Measurements from ENCODE around the gene NRCAM. TPM values are rescaled to one million over a fixed set of nuclear protein-coding genes. Genes with fewer than 3 reads are reported as not detected.
A peak's percentile ranks its signal among the peaks of the same experiment; 100 is the strongest.

The NRCAM gene
- polyA plus RNA-seq, 2 of the 4 experiments (the other 2 are of a cell fraction) = 129 to 210 TPM

- no peak overlapping the region for H3K4me2 ChIP-seq
- no peaks in the 10 kb centered on the region for H3K9me3 ChIP-seq
- DNase-seq (ENCODE audit: low read depth in 1 of 2, low spot score in 1 of 2) (no peak), ATAC-seq (peak in 1 of 2 experiments; percentile 38; a peak in 3 of 6 replicates), FAIRE-seq (no peak)
- ChIA-PET CTCF (interaction anchor here (1.2 to 1.6 kb wide), 3 partner anchors 8 to 56 kb away, joined by 3 read pairs; no protein-coding TSS in a partner anchor), POLR2A (no interaction called here)
- no peak overlapping the region for H3K4me3 ChIP-seq
- TF ChIP-seq MAZ (IDR thresholded peaks at IDR 0.05; ENCODE audit: borderline replicate concordance, low read depth, low read length) = no peak
- no peak for TF ChIP-seq E2F6 (IDR thresholded peaks at IDR 0.05; ENCODE audit: borderline replicate concordance, low read depth)
- no peak for TF ChIP-seq PBX3 (IDR thresholded peaks at IDR 0.05)
- no peak for TF ChIP-seq TP53 (CRISPR knock-in tag; IDR thresholded peaks at IDR 0.05)
- TF ChIP-seq CBX2 (IDR thresholded peaks at IDR 0.05; ENCODE audit: borderline replicate concordance, low read depth) = no peak
- TF ChIP-seq RCOR1 (IDR thresholded peaks at IDR 0.05; ENCODE audit: low read depth, low read length) = no peak
- no peak for TF ChIP-seq EP300 (IDR thresholded peaks at IDR 0.05)
- TF ChIP-seq CTCF (IDR thresholded peaks at IDR 0.05) = no peak
- TF ChIP-seq HES2 (IDR thresholded peaks at IDR 0.05) = no peak
- no peak for TF ChIP-seq CEBPB (IDR thresholded peaks at IDR 0.05)
- TF ChIP-seq RAD21 (conservative IDR thresholded peaks at IDR 0.05 in 1 of 2, IDR thresholded peaks at IDR 0.05 in 1 of 2) = no peak
- no peak for TF ChIP-seq ESRRA (IDR thresholded peaks at IDR 0.05; ENCODE audit: borderline replicate concordance, low read length)
- TF ChIP-seq ZFP36 (IDR thresholded peaks at IDR 0.05; ENCODE audit: borderline replicate concordance, partially characterized antibody) = no peak
- TF ChIP-seq HOXB13 (CRISPR knock-in tag; IDR thresholded peaks at IDR 0.05; ENCODE audit: low read depth) = no peak
- no peak for TF ChIP-seq HMGXB4 (CRISPR knock-in tag; IDR thresholded peaks at IDR 0.05; ENCODE audit: borderline replicate concordance)
- no peak for TF ChIP-seq ZSCAN20 (CRISPR knock-in tag; IDR thresholded peaks at IDR 0.05)
- TF ChIP-seq RNF2 (IDR thresholded peaks at IDR 0.05; ENCODE audit: borderline replicate concordance, low read depth) = no peak
- peak overlapping the region; percentile 44 to 70; a peak in 4 of 6 replicates for H3K27ac ChIP-seq
- peaks cover 40% of the 10 kb centered on the region for H3K4me1 ChIP-seq
- WGBS (ENCODE audit: missing lambda C conversion rate) = 82% methylated on average over 5 of the region's 5 CpGs
These were observed 252.7 kb downstream of the NRCAM start for GRCh38 chr7:108203537-108203936.

- H3K27ac ChIP-seq = peak overlapping the region; percentile 44 to 70; a peak in 4 of 6 replicates
- no peak for FAIRE-seq
- H3K4me1 ChIP-seq = peaks cover 40% of the 10 kb centered on the region
- DNase-seq (ENCODE audit: low read depth in 1 of 2, low spot score in 1 of 2) = no peak
- ATAC-seq = peak in 1 of 2 experiments; percentile 10; a peak in 2 of 6 replicates
- peak overlapping the region; percentile 9; the same call in 1 of the 3 replicates for H3K4me2 ChIP-seq
- ChIA-PET POLR2A (no interaction called here), CTCF (interaction anchor here (1.2 to 1.6 kb wide), 2 partner anchors 9 to 56 kb away, joined by 3 read pairs; no protein-coding TSS in a partner anchor)
- WGBS (ENCODE audit: missing lambda C conversion rate) = 90% methylated on average over 4 of the region's 4 CpGs
- H3K9me3 ChIP-seq = no peaks in the 10 kb centered on the region
- H3K4me3 ChIP-seq = no peak overlapping the region
- TF ChIP-seq ESRRA (IDR thresholded peaks at IDR 0.05; ENCODE audit: borderline replicate concordance, low read length) (no peak), CBX2 (IDR thresholded peaks at IDR 0.05; ENCODE audit: borderline replicate concordance, low read depth) (no peak), CHD4 (IDR thresholded peaks at IDR 0.05; ENCODE audit: borderline replicate concordance) (no peak), CBX8 (IDR thresholded peaks at IDR 0.05) (no peak), REST (IDR thresholded peaks at IDR 0.05) (no peak), NR3C1 (IDR thresholded peaks at IDR 0.05) (no peak), CTCF (IDR thresholded peaks at IDR 0.05) (no peak), HOXB5 (CRISPR knock-in tag; IDR thresholded peaks at IDR 0.05) (no peak), NFE2L2 (conservative IDR thresholded peaks at IDR 0.05; ENCODE audit: low read length) (no peak), HDAC2 (IDR thresholded peaks at IDR 0.05) (no peak), GATA3 (IDR thresholded peaks at IDR 0.05; ENCODE audit: borderline replicate concordance) (no peak)
These were observed 253.5 kb downstream of the NRCAM start for GRCh38 chr7:108202743-108203142.
